Activated CD4-positive, alpha-beta T cell treated with anti-CD3 and anti-CD28 coated beads, Interleukin-2, amount 10 ng/mL, durations not matched to agents 24 days and 14 days (primary cell): ENCODE data around the gene PRMT5. TPM values are rescaled to one million over a fixed set of nuclear protein-coding genes. Genes with fewer than 3 reads are reported as not detected.

Experiments
- DNase-seq: peaks from one replicate; pipeline ENCODE4 v3.0.0; 2022
- H3K27ac Mint-ChIP-seq: one replicate; pipeline ENCODE4 v1.8.0; 2022; ENCODE audit warnings: mild to moderate bottlenecking, mixed read lengths
- H3K27me3 Mint-ChIP-seq: one replicate; pipeline ENCODE4 v1.8.0; 2022; ENCODE audit warnings: mixed read lengths
- H3K36me3 Mint-ChIP-seq: one replicate; pipeline ENCODE4 v1.8.0; 2022; ENCODE audit warnings: low read depth, mild to moderate bottlenecking, mixed read lengths
- H3K4me1 Mint-ChIP-seq: one replicate; pipeline ENCODE4 v1.8.0; 2021; ENCODE audit warnings: mixed read lengths
- H3K4me3 Mint-ChIP-seq: one replicate; pipeline ENCODE4 v1.8.0; 2022; ENCODE audit warnings: mild to moderate bottlenecking, moderate library complexity, mixed read lengths
- H3K9me3 Mint-ChIP-seq: one replicate; pipeline ENCODE4 v1.8.0; 2021; ENCODE audit warnings: mixed read lengths
- intact Hi-C: fragments of 100-400 bp; cut with micrococcal nuclease; formaldehyde crosslinking; loops from one replicate; pipeline ENCODE4 v1.15.1; 2023
- total RNA-seq: library from RNA; stranded (reverse); gene quantifications from 2 replicates; pipeline ENCODE4 v1.2.3, GENCODE V29; 2022

PRMT5 gene
- total RNA-seq, 1 donor from 2014 or later, result 200 TPM

DNA sequence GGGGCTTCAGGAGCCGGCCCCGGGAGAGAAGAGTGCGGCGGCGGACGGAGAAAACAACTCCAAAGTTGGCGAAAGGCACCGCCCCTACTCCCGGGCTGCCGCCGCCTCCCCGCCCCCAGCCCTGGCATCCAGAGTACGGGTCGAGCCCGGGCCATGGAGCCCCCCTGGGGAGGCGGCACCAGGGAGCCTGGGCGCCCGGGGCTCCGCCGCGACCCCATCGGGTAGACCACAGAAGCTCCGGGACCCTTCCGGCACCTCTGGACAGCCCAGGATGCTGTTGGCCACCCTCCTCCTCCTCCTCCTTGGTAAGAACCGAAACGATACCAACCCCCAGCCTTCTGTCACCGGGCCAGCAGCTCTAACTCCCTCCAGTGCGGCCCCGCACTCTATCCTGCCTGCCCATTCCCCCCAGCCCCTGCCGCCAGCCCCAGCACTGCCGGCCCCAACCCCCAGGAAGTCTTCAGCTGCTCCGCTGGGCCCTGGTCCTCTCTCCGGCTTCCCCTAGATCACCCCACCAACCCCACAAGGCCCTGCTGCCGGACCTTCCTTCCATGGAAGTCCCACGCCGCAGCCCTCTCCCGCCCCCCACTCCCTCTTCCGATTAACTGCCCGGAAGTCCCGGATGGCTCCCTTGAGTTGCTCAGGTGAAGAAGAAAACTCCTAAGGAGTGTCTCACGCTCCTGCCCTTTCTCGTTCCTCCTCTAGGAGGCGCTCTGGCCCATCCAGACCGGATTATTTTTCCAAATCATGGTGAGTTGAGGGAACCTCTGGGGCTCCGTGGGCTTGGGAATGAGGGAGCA, 56.9 kb downstream of the PRMT5 start:
- Mint-ChIP-seq H3K9me3 (no peaks in the 10 kb centered on the region), H3K4me1 (peaks cover 18% of the 10 kb centered on the region), H3K4me3 (peak overlapping the region; percentile 88), H3K27ac (peak overlapping the region; percentile 89), H3K27me3 (no peaks in the 10 kb centered on the region), H3K36me3 (peaks cover 35% of the 10 kb centered on the region)
- intact Hi-C loops, result loop anchor here (1.0 to 5.0 kb wide), 3 partner anchors 15 to 300 kb away; no protein-coding TSS in a partner anchor
- peak; percentile 93 for DNase-seq

DNA sequence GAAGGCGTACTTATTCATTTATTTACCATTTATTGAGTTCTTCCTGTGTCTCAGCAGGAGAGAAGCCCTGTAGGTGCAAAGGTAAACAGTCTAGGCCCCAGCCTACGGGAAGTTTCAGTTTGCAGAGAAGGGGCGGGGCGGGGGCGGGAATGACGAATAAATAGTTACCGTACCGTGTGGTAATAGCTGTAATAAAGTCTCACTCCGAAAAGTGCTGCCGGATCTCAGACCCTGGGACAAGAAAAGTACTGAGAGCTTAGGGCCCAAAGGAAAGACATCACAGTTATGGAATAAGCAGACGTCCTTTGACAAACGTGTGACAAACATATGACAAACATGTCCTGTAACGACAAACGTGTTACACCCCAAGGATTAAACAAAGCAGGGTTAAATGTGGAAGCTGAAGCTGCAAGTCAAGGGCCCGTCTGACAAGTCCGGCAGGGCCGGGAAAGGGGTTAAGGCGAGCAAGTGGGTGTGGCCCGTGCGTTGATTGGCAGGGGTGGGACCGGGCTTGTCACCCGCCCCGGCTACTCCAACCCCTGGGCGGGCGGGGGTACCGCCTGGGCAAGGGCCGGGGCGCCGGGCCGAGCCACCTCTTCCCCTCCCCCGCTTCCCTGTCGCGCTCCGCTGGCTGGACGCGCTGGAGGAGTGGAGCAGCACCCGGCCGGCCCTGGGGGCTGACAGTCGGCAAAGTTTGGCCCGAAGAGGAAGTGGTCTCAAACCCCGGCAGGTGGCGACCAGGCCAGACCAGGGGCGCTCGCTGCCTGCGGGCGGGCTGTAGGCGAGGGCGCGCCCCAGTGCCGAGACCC, 57.7 kb downstream of the PRMT5 start, which contains the start of gene LRP10:
Gene LRP10 (plus strand): TSS at position 517 of the 809 bp plus-strand sequence. CDS start 564 bp downstream, outside the sequence.
- H3K27ac Mint-ChIP-seq, result peak within 1 kb of the TSS; percentile 96
- H3K9me3 Mint-ChIP-seq, result no peaks in the 10 kb centered on the region
- intact Hi-C loops, result loop anchor here (1.0 to 5.0 kb wide), 8 partner anchors 16 to 299 kb away; partner anchors contain the start of genes DAD1, MRPL52 and RBM23
- peaks cover 18% of the 10 kb centered on the region for H3K4me1 Mint-ChIP-seq
- peak; percentile 95 for DNase-seq
- H3K27me3 Mint-ChIP-seq, result no peaks in the 10 kb centered on the region
- H3K36me3 Mint-ChIP-seq, result peaks cover 29% of the 10 kb centered on the region
- peak within 1 kb of the TSS; percentile 88 for H3K4me3 Mint-ChIP-seq

DNA sequence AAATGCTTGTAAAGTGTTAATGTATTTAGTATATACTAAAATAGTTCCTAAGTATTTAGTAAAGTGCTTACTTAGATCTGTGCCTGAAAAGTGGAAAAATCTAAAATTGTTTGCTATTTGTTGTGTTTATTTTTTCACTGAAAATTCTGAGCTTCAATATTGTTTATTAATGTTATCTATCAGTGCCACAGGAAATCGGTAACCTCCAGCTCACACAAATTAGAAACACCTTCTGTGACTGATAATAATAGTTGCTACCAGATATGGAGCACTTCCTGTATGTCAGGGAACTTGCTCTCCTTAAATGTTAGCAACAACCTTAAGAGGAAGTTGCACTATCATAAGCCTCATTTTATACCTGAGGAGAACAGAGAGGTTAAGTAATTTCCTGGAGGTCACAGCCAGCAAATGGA, 58.4 kb downstream of the PRMT5 start:
- no peak for DNase-seq
- H3K27ac Mint-ChIP-seq, result peak overlapping the region; percentile 96
- peaks cover 18% of the 10 kb centered on the region for H3K4me1 Mint-ChIP-seq
- no peaks in the 10 kb centered on the region for H3K27me3 Mint-ChIP-seq
- peak overlapping the region; percentile 88 for H3K4me3 Mint-ChIP-seq
- no peaks in the 10 kb centered on the region for H3K9me3 Mint-ChIP-seq
- intact Hi-C loops, result loop anchor here (1.0 to 5.0 kb wide), 6 partner anchors 18 to 299 kb away; partner anchors contain the start of genes DAD1, MRPL52 and RBM23
- H3K36me3 Mint-ChIP-seq, result peaks cover 23% of the 10 kb centered on the region

Other genes with a start within 250 kb of the PRMT5 start
- 119 and 126 TPM in 2 replicates for gene OXA1L, start 162.7 kb downstream of the PRMT5 start, total RNA-seq
- 0.40 TPM in 1 of 2 replicates, not detected in the other for gene SLC7A7, start 113.9 kb downstream of the PRMT5 start, total RNA-seq
- 189 and 194 TPM in 2 replicates for gene MRPL52, start 99.5 kb downstream of the PRMT5 start, total RNA-seq
- 2.1 and 3.2 TPM in 2 replicates for gene MMP14, start 92.8 kb downstream of the PRMT5 start, total RNA-seq
- gene LRP10, start 57.6 kb downstream of the PRMT5 start, total RNA-seq, result 34.2 and 35.2 TPM in 2 replicates
- 0.28 and 0.33 TPM in 2 replicates for gene REM2, start 46.2 kb downstream of the PRMT5 start, total RNA-seq
- 82.7 and 90.2 TPM in 2 replicates for gene RBM23, start 10.2 kb downstream of the PRMT5 start, total RNA-seq
- gene HAUS4, start 27.7 kb upstream of the PRMT5 start, total RNA-seq, result 59.4 and 63.1 TPM in 2 replicates
- 2.4 and 2.7 TPM in 2 replicates for gene AJUBA, start 53.2 kb upstream of the PRMT5 start, total RNA-seq
- gene C14orf93, start 80.8 kb upstream of the PRMT5 start, total RNA-seq, result 6.7 and 8.2 TPM in 2 replicates
- gene PSMB5, start 105.5 kb upstream of the PRMT5 start, total RNA-seq, result 150 TPM in 2 replicates
- not detected in 2 replicates for gene PSMB11, start 112.8 kb upstream of the PRMT5 start, total RNA-seq
- gene CDH24, start 128.1 kb upstream of the PRMT5 start, total RNA-seq, result 1.6 and 1.7 TPM in 2 replicates
- gene ACIN1, start 165.8 kb upstream of the PRMT5 start, total RNA-seq, result 221 and 224 TPM in 2 replicates
- gene C14orf119, start 166.1 kb upstream of the PRMT5 start, total RNA-seq, result 50.9 and 54.3 TPM in 2 replicates
- gene CIROP, start 175.6 kb upstream of the PRMT5 start, total RNA-seq, result not detected in 2 replicates
- 0.35 TPM in 1 of 2 replicates, not detected in the other for gene CEBPE, start 189.9 kb upstream of the PRMT5 start, total RNA-seq